GM12892 (cell line): ENCODE measurements around the gene MYNN.

Experiments used
- DNase-seq: peaks from one replicate; pipeline ENCODE4 v3.0.0; 2011; ENCODE audit not compliant: insufficient read length
- FAIRE-seq: peaks from 2 replicates; lab custom pipeline; 2011; peaks lifted over from hg19 to GRCh38; lab: Jason Lieb, UNC
- POLR2A ChIP-seq: IDR thresholded peaks from 2 replicates; pipeline ENCODE4 v1.6.1; 2011; ENCODE audit warnings: low read depth, low read length, control low read depth
- POLR2AphosphoS5 ChIP-seq: IDR thresholded peaks from 2 replicates; pipeline ENCODE4 v1.6.1; 2011; ENCODE audit warnings: low read depth, low read length, control low read depth
- TAF1 ChIP-seq: IDR thresholded peaks from 2 replicates; pipeline ENCODE4 v1.6.1; 2011; ENCODE audit warnings: low read depth, mild to moderate bottlenecking, control low read depth, low read length, borderline replicate concordance

The MYNN gene

GRCh38 chr3:169813278-169813677 is 40.1 kb downstream of the MYNN start:
- TF ChIP-seq TAF1: no peak
- no peak for FAIRE-seq
- no peak for DNase-seq

GRCh38 chr3:169813757-169814517 is 40.7 kb downstream of the MYNN start:
- TF ChIP-seq POLR2A: peak; percentile 76
- peak; percentile 68 for TF ChIP-seq POLR2AphosphoS5
- peak; percentile 57; the same call in 1 of the 2 replicates for TF ChIP-seq TAF1
- DNase-seq: peak; percentile 29
- FAIRE-seq: peak; percentile 99

GRCh38 chr3:169815590-169816150 is 42.5 kb downstream of the MYNN start:
- DNase-seq (no peak), FAIRE-seq (peak; percentile 54)
- no peak for TF ChIP-seq POLR2A
- TF ChIP-seq TAF1: no peak
- TF ChIP-seq POLR2AphosphoS5: no peak

GRCh38 chr3:169818316-169818715 is 45.1 kb downstream of the MYNN start:
- TF ChIP-seq POLR2A (no peak), POLR2AphosphoS5 (no peak), TAF1 (no peak)
- no peak for DNase-seq
- no peak for FAIRE-seq

GRCh38 chr3:169822091-169822490 is 48.9 kb downstream of the MYNN start:
- FAIRE-seq: no peak
- TF ChIP-seq TAF1: no peak
- no peak for TF ChIP-seq POLR2A
- TF ChIP-seq POLR2AphosphoS5: no peak
- DNase-seq: no peak

- TF ChIP-seq POLR2A (no peak), TAF1 (no peak), POLR2AphosphoS5 (no peak)
- no peak for DNase-seq
- FAIRE-seq: no peak
Measured at GRCh38 chr3:169822540-169822939, 49.3 kb downstream of the MYNN start.

GRCh38 chr3:169822983-169823382 is 49.8 kb downstream of the MYNN start:
- no peak for DNase-seq
- no peak for FAIRE-seq
- no peak for TF ChIP-seq POLR2AphosphoS5
- TF ChIP-seq TAF1: no peak
- TF ChIP-seq POLR2A: no peak

GRCh38 chr3:169825316-169825715 is 52.1 kb downstream of the MYNN start:
- FAIRE-seq (no peak), DNase-seq (no peak)
- no peak for TF ChIP-seq POLR2A
- TF ChIP-seq TAF1: no peak
- TF ChIP-seq POLR2AphosphoS5: no peak

- FAIRE-seq (no peak), DNase-seq (no peak)
- TF ChIP-seq POLR2AphosphoS5 (no peak), POLR2A (no peak), TAF1 (no peak)
Measured at GRCh38 chr3:169827712-169828111, 54.5 kb downstream of the MYNN start.

- DNase-seq (no peak), FAIRE-seq (peak; percentile 21)
- no peak for TF ChIP-seq TAF1
- no peak for TF ChIP-seq POLR2AphosphoS5
- no peak for TF ChIP-seq POLR2A
Measured at GRCh38 chr3:169835533-169835932, 62.3 kb downstream of the MYNN start.

- DNase-seq: no peak
- TF ChIP-seq TAF1 (no peak), POLR2AphosphoS5 (no peak), POLR2A (peak; percentile 36; the same call in 1 of the 2 replicates)
- FAIRE-seq: peak; percentile 82
Measured at GRCh38 chr3:169836078-169836941, 63.1 kb downstream of the MYNN start.
